HL-60/S4 treated with phorbol 12-myristate 13-acetate at 8.2 ng/mL for 4 days and 3 days (cell line): ENCODE measurements around the gene ACTBL2.
"Not testable (repeated sequence)": the region's sequence is repeated elsewhere in the genome, so short reads cannot be mapped to it uniquely, and the experiment has no call there.

Experiments used
- in situ Hi-C: fragments of 300-500 bp; cut with MboI; formaldehyde crosslinking; loops from 2 replicates; pipeline ENCODE4 v1.15.0; 2022; ENCODE audit warnings: low sequenced_read_pairs

Gene ACTBL2

DNA sequence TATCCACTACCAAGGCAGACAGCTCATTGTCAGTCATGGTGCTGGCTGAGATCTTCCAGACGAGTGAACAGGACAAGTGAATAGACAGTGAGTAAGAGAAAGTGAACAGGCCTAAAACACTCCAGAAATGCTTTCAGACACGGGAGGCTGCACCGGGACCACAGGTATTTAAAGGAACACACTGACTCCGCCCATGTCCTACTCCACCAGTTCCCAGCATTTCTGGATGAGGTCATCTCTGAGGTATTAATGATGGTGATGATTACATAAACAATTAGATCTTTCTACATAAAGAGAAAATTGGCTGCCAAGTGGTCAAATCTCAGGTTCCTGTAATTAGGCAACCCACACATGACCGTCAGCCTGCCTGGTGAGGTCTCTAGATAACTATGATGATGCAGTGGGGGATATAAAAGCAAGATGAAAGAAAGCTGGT lies at the start of gene ACTBL2:
Gene ACTBL2 (minus strand): TSS at position 141 of the 436 bp plus-strand sequence. CDS start 104 bp downstream, at position 37.
- in situ Hi-C loops: no loop called here

DNA sequence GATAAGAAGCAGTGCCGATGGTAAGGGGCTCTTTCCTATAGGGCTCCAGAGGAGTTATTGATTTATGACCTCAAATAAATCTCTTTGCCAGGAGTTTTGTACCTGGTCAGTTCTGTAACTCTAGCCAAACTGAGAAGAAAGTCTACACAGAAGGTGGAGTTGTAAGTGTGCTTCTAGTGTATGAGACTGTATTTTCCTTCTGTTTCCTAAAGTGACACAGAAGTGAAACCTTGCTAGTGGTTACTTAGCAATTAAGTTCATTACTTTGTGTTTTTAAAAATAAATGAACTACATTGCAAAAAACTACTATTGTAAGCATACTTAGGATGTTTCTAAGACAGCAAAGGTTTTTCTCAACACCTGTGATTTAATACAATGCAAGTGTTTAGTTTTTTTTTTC lies 48.7 kb upstream of the ACTBL2 start:
- in situ Hi-C loops: no loop called here

DNA sequence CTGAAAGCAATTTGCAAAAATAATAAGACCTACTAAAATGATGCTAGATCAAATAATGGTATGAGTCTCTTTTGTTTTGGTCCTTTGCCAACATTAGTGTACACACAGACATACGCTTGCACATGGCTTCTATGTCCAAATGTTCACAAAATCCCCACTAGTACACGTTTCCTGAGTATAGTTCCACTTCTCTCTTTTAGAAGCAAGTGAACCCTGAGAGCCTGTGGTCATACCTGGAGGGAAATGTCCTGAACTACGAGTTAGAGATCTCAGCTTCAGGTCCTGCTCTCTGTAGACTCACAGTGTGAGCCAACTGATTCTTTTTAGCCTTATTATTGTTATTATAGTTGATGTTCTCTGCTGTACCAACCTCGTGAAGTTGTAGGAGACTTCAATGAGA lies 47.3 kb upstream of the ACTBL2 start:
- in situ Hi-C loops: no loop called here

DNA sequence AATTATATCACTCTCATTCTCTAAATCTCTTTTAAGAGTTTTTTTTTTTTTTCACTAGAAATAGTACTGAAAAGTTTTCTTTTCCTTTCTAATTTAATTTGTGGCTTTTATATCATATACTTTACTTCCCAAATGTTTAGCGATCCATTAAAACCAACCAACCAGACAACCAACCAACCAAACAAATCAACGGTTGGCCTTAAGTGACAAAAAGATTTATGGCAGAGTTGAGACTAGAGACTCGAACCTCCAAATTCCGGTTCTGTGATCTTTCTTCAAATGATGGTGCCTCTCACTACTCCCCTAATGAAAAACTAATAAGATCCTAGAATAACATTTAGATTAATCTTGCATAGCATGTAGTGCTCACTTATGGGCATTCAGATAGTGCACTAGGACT lies 45.3 kb upstream of the ACTBL2 start:
- in situ Hi-C loops: no loop called here

DNA sequence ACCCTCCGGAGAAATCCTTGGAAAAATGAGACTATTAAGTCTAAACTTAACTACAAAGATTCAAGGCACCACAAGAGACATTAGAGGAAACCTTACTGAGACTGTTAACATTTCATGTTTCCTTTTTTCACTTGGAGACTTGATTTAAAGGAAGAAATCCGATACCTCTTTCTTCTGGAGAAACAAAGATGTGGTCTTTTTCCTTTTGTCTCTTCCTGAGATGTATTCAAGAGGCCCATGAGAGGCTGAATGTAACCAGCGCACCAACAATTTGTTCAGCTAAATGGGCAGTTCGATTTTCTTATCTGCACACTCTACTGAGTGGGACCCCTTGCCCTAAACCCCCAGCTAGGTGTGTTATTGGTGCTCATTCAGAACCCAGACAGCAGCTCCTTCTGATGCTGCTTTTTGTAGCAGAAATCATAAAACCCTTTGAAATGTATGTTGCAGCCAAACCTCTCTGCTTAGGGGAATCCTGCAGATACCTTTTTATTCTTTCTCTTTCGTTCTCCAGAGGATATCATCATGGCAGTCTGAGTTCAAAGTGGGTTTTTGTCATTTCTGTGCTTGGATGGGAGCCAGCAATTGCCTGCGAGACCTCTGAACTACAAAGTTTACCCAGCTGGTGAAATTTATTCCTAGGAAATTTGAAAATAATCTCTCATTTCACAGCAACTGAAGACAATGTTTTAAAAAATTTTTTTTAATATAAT lies 41.9 kb upstream of the ACTBL2 start:
- in situ Hi-C loops: no loop called here

DNA sequence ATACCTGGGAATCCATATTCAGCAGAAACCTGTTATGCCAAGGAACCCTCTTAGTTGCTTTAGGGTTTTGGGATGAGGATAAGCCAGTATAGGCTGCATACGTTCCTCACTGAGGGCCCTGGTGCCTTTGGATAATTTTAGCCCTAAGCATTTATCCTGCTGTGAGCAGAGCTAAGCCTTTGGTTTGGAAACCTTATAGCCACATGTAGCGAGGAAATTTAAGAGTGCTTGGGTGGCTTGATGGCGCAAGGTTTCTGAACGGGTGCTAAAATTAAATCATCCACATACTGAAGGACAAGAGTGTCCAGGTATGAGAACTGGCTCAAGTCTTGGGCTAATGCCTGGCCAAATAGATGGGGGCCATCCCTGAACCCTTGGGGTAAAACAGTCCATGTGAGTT lies 39.9 kb upstream of the ACTBL2 start:
- in situ Hi-C loops: not testable (repeated sequence)

DNA sequence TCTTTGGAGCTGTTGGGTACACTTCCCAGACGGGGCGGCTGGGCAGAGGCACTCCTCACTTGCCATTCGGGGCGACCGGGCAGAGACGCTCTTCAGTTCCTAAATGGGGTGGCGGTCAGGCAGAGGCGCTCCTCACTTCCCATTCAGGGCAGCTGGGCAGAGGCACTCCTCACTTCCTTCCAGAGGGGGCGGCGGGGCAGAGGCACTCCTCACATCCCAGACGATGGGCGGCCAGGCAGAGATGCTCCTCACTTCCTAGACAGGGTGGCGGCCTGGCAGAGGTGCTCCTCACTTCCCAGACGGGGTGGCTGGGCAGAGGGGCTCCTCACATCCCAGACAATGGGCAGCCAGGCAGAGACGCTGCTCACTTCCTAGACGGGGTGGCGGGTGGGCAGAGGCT lies 35.8 kb upstream of the ACTBL2 start:
- in situ Hi-C loops: not testable (repeated sequence)

DNA sequence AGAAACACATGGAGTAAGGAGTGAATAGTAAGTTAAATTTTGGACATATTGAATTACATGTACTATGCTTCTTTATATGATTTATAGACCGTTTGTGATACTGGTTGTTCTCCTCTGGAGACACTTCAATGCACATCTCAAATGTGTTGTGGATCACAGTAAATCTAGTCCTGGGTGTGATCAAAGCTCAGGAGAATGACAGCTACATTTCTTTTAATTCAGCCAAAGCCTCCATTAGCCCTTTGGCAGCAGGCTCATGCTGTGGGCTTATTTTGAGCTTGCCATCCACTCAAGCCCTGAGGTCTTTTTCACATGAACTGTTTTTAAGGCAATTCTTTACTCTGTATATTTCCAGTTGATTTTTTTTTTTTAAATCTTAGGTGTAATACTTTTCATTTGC lies 34.6 kb upstream of the ACTBL2 start:
- in situ Hi-C loops: no loop called here

DNA sequence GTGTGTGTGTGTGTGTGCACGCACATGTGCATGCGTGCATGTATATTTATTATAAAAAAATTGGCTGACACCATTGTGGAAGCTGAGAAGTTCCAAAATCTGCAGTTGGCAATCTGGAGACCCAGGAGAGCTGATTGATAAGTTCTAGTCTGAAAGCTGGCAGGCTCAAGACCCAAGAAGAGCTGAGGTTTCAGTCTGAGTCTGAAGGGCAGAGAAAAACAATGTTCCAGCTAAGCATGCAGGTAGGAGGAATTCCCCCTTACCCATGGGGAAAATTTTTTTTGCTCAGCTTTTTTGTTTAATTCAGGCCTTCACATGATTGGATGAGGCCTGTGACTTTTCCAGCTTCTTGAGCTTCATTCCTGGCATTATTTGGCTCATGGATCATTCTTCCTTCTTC lies 31.2 kb upstream of the ACTBL2 start:
- in situ Hi-C loops: no loop called here

DNA sequence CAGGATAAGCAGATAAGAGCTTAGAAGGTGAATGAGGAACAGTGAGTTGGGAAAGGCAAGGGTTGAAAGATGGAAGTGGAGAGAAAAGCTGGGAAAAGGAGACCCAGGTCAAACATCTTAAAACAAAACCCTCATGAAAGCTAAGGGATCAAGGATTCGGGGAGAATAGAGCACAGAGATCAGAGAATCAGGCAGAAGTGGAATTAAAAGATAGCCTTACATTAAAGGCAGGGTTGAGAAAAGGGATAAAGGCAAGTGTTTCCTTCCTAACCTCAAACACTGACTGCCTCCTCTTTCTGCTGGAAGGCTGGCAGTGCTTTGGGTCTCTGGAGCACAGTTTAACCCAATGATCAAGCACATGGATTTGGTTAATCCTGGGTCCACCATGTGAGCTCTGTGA lies 28.7 kb upstream of the ACTBL2 start:
- in situ Hi-C loops: no loop called here

DNA sequence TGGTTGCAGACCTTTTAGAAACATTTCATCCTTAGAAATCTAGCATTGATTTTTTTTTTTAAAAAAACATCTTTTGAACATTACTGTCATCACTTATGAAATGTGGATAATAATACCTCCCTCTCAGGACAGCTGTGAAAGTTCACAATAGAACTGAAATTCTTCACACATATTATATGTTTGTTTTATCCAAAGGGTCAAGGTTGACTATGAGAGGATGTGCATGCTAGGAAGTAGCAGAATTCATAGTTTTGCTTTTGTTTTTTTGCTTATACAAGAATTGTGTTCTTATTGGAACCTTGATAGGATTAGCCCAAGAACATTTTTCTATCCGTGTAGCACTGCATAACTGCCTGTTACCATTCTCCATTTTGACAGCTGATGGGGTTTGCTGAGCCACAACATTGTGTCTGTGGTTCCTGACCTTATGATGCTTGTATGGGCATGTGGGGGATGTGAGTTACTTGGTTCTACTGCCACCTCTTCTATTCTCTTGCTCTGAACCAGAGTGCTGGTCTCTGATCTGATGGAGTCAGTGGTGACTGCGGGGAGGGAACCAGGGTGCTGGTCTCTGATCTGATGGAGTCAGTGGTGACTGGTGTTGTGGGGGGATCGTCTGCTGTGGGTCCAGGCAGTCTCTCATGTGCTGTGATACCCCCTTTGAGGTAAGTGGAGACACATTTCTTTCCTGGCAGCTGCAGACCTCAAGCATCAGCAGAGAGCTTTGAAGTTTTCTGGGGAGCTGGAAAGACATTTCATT lies 27.1 kb upstream of the ACTBL2 start:
- in situ Hi-C loops: no loop called here

DNA sequence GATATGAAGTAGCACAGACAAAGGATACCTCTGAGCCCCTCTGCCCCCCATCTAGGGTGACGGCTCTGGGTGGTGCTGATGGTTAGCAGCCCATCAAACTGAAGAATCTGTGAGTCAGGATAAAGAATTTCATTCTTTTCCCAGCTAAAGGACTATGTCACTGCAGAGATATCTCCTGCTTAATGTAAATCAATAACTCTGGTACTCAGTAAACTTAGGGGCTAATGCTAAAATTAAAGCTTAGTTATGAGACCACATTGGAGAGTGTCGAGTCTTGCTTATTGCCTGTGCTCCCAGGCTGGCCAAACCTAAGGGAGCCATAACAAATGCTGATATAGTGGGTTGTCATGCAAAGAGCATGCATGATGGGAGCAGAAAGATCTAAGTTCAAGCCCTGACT lies 25.6 kb upstream of the ACTBL2 start:
- in situ Hi-C loops: no loop called here

DNA sequence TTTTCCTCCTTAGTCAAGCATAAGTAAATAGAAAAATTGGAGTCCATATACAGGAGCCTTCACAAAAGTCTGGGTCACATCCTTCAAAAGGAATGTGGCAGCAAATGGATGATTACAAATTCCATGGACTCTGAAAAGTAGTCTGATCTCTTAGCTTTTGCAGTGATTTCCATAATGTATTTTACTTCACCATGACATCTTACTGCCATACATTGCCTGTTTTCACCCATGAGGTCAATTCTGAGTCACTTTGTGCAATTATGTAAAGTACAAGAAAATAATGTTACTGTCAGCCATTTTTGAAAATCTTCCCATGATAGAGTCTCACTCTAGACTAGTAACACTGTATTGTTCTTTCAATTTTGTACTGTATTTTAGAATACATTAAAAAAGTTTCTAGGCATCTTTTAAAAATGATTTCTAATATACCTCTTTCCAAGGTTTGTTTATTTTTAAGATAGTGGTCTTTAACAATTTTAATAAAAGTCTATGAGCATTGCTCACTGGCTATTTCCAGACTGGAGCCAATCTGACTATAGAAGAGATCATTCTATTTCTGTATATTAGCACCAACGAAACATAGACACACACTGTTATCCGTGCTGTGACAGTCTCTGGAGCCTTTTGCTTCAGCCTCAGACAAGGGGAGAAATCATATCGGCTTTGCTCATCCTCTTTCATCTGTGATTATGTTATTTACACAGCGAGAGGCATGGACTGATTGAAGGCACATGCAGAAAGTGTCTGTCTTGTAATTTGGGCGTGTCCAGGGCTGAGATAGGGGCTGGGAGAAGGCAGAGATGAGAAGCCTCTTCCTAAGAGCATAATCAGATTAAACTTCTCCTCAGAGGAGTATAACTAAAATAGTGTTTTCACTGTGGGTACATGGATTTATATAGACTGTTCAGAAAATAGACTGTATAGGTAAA lies 22.9 kb upstream of the ACTBL2 start:
- in situ Hi-C loops: no loop called here

DNA sequence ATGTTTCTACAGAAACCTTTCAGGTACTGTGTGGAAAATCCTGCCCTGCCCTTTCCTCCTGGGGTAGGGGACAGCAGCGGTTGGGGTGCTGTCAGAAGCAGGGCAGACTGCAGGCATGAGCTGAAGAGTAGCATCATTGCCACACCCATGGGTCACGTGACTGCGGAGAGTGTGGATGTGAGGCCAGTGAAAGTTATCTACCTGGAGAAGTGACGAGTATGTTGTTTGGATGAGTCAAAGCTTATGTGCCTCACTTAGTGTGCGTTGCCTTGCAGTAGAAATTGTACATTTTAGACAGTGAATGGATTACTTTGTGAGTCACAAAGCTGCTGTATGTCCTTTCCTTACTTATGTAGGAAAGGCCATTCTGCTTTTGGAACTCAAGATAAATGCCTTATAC lies 21.7 kb upstream of the ACTBL2 start:
- in situ Hi-C loops: no loop called here

DNA sequence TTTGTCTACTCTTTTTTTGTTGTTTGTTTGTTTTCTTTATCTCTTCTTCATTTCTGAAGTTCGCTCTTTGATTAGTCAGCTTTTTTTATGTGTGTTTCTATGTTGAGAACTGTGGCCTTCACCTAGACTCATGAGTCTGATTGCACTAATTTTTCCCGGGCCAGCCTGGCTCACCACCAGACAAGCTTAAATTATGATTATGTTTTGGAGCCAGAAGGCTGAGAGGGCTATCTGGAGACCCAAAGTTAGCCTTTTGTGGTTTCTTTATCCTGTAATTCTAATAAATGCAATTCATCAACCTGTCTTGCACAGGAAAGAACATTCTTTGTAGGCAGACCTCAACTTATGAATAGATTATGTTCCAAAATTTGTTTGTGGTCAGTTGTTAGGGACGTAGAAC lies 20.8 kb upstream of the ACTBL2 start:
- in situ Hi-C loops: no loop called here

DNA sequence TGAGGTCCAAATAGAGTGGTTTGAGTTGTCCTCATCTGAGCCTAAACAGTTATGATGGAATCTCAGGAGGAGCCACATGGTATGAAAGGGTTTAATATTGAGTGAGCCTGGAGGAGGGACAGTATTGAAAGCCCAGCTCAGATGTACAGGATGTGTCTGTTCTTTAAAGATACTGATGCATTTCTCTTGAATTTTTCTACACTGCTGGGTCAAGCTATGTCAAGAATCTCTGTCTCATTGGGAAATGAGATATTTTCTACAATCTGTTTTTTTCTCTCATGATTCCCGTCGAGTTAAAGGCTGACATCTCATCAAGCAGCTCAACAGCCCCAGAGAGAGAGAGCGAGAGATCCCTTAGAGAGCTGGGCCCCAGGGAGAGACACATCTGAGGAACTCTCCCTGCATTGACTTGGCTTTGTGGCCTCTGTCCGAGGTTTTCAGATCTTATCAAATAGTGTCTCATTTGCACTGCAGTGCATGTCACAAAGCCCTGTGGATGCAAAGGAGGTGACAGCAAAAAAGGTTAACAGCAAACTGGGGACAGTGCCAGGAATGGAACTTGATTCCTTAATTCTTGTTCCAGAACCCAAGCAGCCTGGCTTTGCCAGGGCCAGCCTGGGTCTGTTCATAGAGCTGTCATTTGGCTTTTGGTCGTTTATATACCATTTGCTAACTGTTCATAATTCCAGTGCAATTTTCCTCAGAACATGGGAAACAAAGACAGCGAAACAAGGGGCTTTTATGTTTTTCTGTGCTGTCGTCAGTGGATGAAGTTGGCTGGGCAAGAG lies 19.0 kb upstream of the ACTBL2 start:
- in situ Hi-C loops: no loop called here

DNA sequence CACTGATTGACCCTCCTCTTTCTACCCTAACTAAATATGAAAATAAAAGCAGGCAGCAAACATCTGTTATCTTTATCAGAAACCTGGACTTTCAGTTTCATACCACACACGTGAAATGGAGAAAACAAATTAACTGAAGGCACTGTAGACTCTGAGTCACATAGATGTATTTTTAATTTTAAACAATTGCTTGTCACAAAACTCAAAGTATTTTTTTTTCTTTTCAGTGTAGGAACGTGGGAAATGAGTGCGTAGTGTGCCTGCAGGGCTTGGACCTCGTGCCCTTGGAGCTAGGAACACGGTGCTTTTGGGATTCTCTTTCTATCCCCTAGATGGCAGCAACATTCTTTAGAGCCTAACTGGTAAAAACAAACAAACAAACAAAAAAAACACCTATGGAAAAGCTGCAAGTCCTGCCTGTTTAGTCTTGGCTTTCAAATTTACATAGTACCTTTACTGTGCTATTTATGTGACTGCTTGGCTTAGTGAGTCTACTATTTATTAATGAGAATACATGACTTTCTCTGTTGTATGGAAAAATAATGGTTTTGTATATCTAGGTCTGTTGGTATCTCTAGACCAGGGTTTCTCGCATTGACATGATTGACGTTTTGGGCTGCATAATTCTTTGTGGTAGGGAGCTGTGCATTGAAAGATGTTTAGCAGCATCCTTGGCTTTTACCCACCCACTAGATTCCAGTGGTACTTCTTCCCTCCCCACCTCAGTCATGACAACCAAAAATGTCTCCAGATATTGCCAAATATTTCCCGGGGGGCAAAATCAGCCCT lies 16.8 kb upstream of the ACTBL2 start:
- in situ Hi-C loops: no loop called here

DNA sequence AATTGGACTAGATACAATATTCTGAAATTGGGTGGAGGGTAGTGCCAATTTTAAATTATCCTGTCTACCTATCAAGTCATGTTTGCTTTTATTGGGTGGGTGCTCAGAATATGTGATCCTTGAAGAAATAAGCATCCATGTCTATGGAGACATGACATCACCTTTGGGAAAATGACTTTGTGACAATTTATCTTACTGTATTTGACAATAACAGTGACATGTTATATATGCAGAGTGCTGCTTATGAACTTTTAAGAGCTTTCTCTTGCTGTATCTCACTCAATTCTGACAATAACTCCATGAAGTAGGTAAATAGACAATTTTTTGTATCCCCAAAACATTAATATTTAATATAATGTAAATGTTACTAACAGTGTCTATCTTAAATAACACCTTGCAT lies 15.1 kb upstream of the ACTBL2 start:
- in situ Hi-C loops: no loop called here

DNA sequence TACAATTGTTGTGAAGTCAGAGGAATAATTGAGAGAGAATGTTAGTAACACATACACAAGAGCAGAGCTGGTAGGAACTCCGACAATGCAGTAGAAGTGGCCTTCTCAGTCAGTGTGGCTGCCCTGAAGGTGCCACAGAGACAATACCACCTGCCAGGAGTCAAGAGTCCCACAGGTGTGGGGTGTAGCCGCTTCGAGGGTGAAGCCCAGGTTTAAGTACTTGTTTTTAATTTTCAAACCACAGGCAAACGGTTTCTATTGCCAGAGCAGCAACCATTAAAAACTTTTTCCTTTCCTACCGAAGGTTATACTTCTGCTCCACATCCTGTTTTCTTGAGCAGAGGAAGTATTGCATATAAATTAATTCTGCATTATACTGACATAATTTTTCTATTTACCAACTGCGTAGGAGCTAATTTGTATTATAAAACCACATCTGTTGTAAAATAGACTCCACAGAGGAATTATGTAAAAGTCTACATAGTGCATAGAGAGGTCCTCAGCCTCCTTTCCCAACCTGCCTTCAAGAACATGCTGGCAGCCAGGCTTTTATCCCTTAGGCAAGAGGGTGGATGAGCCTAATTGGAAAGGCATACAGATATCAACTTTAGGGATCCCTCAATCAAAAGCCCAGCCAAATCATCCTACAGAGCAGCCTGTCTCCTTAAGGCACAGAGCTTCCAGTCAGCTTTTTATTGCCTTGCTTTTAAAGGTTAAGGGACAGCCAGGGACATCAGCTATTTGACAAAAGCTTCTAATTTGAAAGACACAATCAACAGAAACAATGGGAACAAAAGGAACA lies 12.9 kb upstream of the ACTBL2 start:
- in situ Hi-C loops: no loop called here
